T-helper 1 cell treated with Interleukin-12 subunit alpha and Interleukin-12 subunit beta and Interleukin-4 antibody, amounts not matched to agents 30 μg/mL and 1 μg/mL, for 36 hours (primary cell): ENCODE results near the gene PSMD3.

Experiments used
- H3K27ac Mint-ChIP-seq: one replicate; pipeline ENCODE4 v1.8.0; 2021; ENCODE audit warnings: mild to moderate bottlenecking, mixed read lengths
- H3K27me3 Mint-ChIP-seq: one replicate; pipeline ENCODE4 v1.8.0; 2021; ENCODE audit warnings: low read depth, mixed read lengths
- H3K36me3 Mint-ChIP-seq: one replicate; pipeline ENCODE4 v1.8.0; 2021; ENCODE audit warnings: low read depth, mixed read lengths
- H3K4me1 Mint-ChIP-seq: one replicate; pipeline ENCODE4 v1.8.0; 2021; ENCODE audit warnings: low read depth, mixed read lengths
- H3K4me3 Mint-ChIP-seq: one replicate; pipeline ENCODE4 v1.8.0; 2021; ENCODE audit warnings: mild to moderate bottlenecking, moderate library complexity, mixed read lengths
- H3K9me3 Mint-ChIP-seq: one replicate; pipeline ENCODE4 v1.8.0; 2021; ENCODE audit warnings: mixed read lengths

Gene PSMD3

DNA sequence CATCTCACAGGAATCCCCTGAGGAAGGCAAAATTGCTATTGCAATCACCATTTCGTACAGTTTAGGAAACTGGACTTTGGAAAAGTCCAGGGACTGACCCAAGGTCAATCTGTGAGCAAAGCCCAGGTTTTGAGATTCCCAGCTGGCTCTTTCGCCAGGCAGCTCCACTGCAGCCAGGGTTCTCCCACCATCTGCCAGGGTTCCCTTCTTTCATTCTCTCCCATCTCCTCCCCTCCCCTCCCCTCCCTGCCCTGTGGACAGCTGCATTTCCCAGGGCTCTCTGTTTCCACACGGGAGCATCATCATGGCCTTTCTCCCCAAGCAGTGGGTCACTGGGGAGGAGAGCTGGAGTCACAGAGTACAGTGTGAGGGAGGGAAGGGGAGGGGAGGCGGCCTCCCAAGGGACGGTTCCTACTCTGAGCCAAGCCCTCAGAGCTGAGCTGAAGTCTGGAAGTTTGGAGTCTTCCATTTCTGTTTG is 29.7 kb upstream of the PSMD3 start:
- H3K36me3 Mint-ChIP-seq: no peaks in the 10 kb centered on the region
- no peak overlapping the region for H3K4me3 Mint-ChIP-seq
- peaks cover 4% of the 10 kb centered on the region for H3K27me3 Mint-ChIP-seq
- no peaks in the 10 kb centered on the region for H3K9me3 Mint-ChIP-seq
- no peak overlapping the region for H3K27ac Mint-ChIP-seq
- peaks cover 32% of the 10 kb centered on the region for H3K4me1 Mint-ChIP-seq

DNA sequence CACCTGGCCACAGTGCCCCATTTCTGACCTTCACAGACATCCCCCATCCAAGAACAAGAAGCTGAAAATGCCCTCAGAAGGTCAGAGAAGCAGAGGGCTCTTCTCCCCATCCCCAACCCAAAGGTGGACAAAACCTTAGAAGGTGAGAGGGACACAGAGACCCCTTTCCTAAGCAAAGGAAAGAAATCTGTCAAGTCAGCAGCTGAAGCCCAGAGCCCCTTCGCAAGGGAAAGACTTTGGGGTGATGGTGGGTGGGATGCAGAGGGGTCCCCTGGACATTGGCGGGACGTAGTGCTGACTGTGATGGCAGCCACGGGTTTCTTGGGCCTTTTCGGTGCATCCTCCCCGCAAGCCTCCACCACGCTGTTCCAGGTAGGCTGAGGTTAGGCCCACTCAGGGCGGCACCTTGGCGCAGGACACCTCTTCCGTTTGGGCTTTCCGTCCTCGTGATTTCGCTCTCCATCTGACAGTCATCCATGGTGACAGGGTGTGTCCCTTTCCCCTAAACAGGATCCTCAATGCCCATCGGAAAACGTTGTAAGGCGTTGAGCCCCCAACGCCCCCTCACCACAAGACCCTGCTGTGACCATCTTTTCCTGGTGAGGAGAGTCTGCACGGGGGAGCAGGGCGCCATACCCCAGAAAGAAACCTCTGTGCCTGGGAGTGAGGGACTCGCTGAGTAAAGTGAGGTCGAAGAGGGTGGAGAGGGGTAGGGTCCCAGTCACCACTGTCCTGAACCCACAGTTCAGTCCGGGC is 28.5 kb upstream of the PSMD3 start:
- Mint-ChIP-seq H3K4me3 (peak overlapping the region; percentile 54), H3K36me3 (no peaks in the 10 kb centered on the region), H3K27me3 (peaks cover 4% of the 10 kb centered on the region), H3K9me3 (no peaks in the 10 kb centered on the region), H3K4me1 (peaks cover 32% of the 10 kb centered on the region), H3K27ac (no peak overlapping the region)

DNA sequence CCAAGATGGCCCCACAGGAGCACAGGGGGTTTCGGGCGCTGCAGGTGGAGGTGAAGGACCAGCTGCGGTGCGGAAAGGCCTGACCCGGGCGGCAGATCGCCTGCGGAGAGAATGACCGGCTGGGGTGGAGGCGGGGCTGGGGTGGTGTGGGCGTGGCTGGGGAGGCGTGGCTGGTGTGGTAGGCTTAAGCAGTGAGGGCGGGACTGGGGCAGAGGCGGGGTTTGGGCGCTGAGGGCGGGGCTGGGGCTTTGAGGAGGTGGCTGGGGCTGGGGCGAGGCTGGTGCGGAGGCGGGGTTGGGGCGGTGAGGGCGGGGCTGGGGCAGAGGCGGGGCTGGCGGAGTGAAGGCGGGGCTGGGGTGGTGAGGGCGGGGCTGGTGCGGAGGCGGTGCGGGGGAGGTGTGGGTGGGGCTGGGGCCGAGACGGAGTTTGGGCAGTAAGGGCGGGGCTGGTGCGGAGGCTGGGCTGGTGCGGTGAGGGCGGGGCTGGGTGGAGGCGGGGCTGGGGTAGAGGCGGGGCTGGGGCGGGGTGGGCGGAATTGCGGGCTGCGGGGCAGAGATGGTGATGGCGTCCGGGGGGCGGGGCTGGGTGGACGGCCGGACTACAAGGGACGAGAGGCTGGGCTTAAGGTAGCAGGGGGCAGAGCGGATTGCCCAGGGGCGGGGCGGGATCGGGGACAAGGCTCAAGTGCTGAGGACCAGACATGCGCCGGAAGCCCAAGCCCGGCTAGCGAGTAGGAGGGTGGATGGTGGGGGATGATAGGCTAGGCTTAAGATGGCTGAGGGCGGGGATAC is 27.7 kb upstream of the PSMD3 start:
- H3K4me1 Mint-ChIP-seq: peaks cover 33% of the 10 kb centered on the region
- peak overlapping the region; percentile 81 for H3K4me3 Mint-ChIP-seq
- peak overlapping the region; percentile 81 for H3K27ac Mint-ChIP-seq

DNA sequence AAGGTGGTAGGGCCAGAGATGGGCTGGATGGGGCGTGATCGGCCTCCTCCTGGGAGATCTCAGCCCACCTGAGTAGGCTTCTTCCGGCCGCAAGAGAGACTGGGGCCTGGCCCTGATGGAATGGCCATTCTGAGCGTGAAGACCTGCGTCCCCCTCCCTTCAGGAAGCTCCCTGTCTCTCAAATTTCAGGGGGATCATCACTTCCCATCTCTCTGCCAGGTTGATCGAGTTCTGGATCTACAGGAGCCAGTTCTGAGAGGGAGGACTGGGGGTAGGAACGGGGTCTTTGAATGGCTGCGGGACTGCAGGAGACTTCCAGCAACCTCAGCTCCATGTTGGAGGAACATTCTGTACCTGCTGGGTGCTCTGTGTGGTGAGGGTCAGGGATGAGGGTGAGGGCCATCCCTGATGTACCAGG is 27.1 kb upstream of the PSMD3 start:
- H3K4me1 Mint-ChIP-seq: peaks cover 29% of the 10 kb centered on the region
- H3K36me3 Mint-ChIP-seq: no peaks in the 10 kb centered on the region
- peak overlapping the region; percentile 81 for H3K4me3 Mint-ChIP-seq
- peaks cover 4% of the 10 kb centered on the region for H3K27me3 Mint-ChIP-seq
- H3K27ac Mint-ChIP-seq: peak overlapping the region; percentile 81
- no peaks in the 10 kb centered on the region for H3K9me3 Mint-ChIP-seq

More for the DNA sequence above, 27.7 kb upstream of the PSMD3 start:
- Mint-ChIP-seq H3K27me3 (peaks cover 4% of the 10 kb centered on the region), H3K9me3 (no peaks in the 10 kb centered on the region), H3K36me3 (no peaks in the 10 kb centered on the region)

DNA sequence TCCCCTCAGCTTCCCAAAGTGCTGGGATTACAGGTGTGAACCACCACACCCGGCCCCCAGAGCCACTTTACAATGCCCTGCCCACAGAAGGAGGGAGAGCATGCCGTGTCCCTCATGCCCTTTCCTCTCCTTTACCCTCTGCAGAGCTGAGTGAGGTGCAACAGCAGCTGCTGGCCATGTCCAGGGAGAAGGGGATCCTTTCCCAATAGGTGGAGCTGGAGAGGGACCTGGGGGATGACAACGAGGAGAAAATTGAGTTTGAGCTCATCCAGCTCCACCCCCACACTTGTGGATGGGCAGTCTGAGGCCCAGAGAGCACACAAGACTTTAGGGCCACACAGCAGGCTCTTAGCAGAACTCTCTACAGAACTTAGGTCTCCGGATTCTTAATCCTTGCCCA is 25.7 kb upstream of the PSMD3 start:
- peaks cover 28% of the 10 kb centered on the region for H3K4me1 Mint-ChIP-seq
- H3K27me3 Mint-ChIP-seq: peaks cover 4% of the 10 kb centered on the region
- H3K27ac Mint-ChIP-seq: no peak overlapping the region
- H3K9me3 Mint-ChIP-seq: no peaks in the 10 kb centered on the region
- no peaks in the 10 kb centered on the region for H3K36me3 Mint-ChIP-seq
- H3K4me3 Mint-ChIP-seq: no peak overlapping the region

DNA sequence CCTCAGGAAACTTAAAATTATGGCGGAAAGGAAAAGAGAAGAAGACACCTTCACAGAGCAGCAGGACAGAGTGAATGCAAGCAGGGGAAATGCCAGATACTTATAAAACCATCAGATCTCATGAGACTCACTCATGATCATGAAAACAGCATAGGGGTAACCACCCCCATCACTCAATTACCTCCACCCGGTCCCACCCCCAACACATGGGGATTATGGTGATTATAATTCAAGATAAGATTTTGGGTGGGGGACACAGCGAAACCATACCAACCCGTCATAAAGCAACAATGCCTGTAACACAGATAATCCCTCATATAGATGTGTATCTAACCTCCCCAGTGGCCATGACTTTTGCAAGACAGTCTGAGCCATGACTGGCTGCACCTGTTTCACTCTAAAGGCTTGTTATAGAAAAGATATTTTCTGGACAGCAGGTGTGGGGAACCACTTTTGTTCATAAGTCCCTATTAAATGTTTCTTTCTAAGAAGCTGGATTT is 24.8 kb upstream of the PSMD3 start:
- no peak overlapping the region for H3K27ac Mint-ChIP-seq
- no peaks in the 10 kb centered on the region for H3K36me3 Mint-ChIP-seq
- no peak overlapping the region for H3K4me3 Mint-ChIP-seq
- peaks cover 4% of the 10 kb centered on the region for H3K27me3 Mint-ChIP-seq
- H3K9me3 Mint-ChIP-seq: no peaks in the 10 kb centered on the region
- H3K4me1 Mint-ChIP-seq: peaks cover 28% of the 10 kb centered on the region

DNA sequence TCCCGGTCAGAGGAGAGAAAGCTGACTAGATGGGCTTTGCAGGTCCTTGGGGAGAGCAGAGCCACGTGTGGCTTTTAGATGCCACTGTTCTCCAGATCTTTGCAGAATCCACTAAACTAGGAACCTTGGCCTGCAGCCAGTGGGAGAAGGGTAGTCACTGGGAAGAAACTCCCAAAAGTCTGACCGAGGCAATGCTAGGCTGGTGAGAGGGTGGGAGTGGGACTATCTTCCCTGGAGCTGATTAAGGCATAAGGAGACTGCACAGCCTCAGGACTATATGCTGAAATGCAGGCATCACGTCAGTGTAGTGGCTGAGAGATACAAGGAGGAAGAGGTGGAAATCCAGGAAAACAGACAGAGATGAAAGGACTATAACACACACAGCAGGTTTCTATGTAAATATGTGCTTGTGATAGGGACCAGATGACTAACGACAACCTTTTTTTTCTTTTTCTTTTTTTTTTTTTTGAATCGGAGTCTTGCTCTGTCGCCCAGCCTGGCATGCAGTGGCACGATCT is 20.0 kb upstream of the PSMD3 start:
- H3K36me3 Mint-ChIP-seq: peaks cover 3% of the 10 kb centered on the region
- no peak overlapping the region for H3K4me3 Mint-ChIP-seq
- H3K9me3 Mint-ChIP-seq: no peaks in the 10 kb centered on the region
- H3K4me1 Mint-ChIP-seq: peaks cover 32% of the 10 kb centered on the region
- peaks cover 7% of the 10 kb centered on the region for H3K27me3 Mint-ChIP-seq
- no peak overlapping the region for H3K27ac Mint-ChIP-seq

DNA sequence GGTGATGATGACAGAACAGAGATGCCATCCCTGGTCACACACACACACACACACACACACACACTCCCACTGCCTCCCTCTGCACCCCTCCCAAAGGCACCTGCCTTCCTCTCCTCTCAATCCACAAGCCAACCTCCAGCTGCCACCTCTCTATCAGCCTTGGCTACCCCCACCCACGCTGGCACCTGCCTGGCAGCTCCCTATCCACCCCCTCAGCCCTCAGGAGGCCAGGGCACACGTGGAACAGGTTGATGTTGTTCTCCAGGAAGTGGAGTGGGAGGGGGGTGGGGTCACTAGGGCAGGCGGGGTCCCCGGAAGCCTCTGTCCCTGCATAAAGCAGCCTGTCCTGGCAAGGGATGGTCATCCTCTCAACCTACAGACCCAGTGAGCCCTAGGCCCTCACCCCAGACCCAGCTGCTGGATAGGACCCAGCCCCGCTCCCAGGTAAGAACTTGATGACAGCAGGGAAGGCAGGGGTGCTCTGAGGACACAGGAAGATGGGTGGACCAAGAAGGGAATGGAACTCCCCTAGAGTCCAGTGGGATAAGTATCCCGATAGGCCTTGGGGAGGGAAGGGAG is 17.9 kb upstream of the PSMD3 start, which contains the start of gene GSDMA:
GSDMA (plus strand) TSS at position 363 of the 579 bp plus-strand sequence. CDS start 2,684 bp downstream, outside the sequence.
- Mint-ChIP-seq H3K27me3 (peaks cover 11% of the 10 kb centered on the region), H3K4me1 (peaks cover 24% of the 10 kb centered on the region), H3K27ac (peak within 1 kb of the TSS; percentile 71), H3K4me3 (peak within 1 kb of the TSS; percentile 36), H3K9me3 (no peaks in the 10 kb centered on the region), H3K36me3 (peaks cover 3% of the 10 kb centered on the region)

DNA sequence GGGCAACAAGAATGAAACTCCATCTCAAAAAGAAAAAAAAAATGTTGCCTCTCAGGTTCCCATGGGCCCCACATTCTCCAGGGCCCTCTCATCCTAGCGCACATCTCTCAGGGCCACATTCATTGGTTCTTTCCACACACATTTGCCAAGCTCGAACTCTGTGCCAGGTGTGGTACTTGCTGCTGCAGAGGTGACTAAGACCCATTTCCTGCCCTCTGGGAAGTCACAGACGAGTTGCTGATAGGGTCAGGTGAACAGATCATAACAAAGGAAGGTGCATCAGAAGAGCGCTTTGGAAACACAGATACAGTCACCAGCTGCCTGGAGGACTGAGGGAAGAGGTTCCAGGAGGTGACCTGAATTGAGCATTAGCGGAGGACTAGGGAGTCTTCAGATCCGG is 16.8 kb upstream of the PSMD3 start:
- Mint-ChIP-seq H3K36me3 (peaks cover 3% of the 10 kb centered on the region), H3K27me3 (peaks cover 15% of the 10 kb centered on the region), H3K9me3 (no peaks in the 10 kb centered on the region), H3K4me3 (peak overlapping the region; percentile 36), H3K27ac (peak overlapping the region; percentile 64), H3K4me1 (peaks cover 21% of the 10 kb centered on the region)

DNA sequence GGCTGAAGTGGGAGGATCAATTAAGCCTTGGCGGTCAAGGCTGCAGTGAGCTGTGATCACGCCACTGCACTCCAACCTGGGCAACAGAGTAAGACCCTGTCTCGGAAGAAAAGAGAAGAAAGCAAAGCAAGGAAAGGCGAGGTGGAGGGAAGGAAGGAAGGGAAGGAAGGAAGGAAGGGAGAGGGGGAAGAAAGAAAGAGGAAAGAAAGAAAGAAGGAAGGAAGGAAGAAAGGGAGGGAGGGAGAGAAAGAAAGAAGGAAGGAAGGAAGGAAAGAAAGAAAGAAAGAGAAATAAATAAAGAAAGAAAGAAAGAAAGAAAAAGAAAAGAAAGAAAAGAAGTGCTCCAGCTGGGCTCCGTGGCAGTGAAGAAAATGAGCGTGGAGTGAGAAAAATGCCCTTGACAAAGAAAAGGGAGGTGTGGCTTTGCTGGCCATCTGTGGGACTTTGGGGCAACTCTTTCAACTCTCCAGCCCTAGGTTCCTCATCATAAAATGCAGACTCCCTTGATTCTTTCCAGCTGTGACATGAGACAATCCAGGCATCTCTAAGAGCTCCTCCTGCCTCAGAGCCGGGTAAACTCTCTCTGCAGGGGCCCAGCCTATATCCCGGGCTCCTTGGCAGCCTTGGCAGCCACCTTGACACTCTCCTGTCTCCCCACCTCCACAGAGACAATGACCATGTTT is 15.4 kb upstream of the PSMD3 start:
- H3K4me1 Mint-ChIP-seq: peaks cover 18% of the 10 kb centered on the region
- H3K27me3 Mint-ChIP-seq: peaks cover 21% of the 10 kb centered on the region
- no peak overlapping the region for H3K4me3 Mint-ChIP-seq
- peaks cover 3% of the 10 kb centered on the region for H3K36me3 Mint-ChIP-seq
- no peak overlapping the region for H3K27ac Mint-ChIP-seq
- H3K9me3 Mint-ChIP-seq: no peaks in the 10 kb centered on the region

DNA sequence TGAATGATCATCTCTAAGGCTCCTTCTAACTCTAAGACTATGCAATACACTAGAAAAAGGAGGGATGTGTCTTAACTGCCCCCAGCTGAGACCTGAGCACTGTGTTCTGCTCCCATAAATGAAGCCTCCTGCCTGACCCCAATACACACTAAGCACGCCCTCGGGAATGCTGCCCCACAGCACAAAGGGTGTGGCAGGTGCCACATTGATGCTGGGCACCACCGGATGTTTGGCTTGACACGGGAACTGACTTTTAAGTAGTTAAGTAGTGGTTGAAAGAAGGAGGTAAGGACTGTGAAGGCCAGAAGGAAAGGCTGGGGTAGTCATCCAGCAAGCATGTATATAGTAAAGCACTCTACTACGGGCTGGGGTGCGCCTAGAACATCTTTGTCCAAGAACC is 13.8 kb upstream of the PSMD3 start:
- Mint-ChIP-seq H3K36me3 (peaks cover 3% of the 10 kb centered on the region), H3K27me3 (peaks cover 37% of the 10 kb centered on the region), H3K9me3 (no peaks in the 10 kb centered on the region)

DNA sequence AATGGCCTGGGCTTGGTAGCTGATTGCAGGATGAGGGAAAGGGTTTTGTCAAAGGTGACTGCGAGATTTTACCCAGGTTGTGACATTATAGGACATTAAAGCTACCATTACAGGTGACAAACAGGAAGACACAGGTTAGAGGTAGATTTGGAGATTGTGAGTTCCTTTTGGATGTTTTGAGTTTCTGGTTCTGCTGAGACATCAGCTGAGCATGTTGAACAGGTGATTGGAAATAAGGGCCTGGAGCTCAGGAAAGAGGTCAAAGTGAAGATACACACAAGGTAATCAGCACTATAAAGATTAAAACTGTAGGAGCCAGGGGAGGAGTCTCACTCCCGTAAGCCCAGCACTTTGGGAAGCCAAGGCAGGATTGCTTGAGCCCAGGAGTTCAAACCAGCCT is 11.8 kb upstream of the PSMD3 start:
- peaks cover 3% of the 10 kb centered on the region for H3K36me3 Mint-ChIP-seq

More for the DNA sequence above, 13.8 kb upstream of the PSMD3 start:
- peaks cover 18% of the 10 kb centered on the region for H3K4me1 Mint-ChIP-seq
- H3K4me3 Mint-ChIP-seq: no peak overlapping the region
- no peak overlapping the region for H3K27ac Mint-ChIP-seq

DNA sequence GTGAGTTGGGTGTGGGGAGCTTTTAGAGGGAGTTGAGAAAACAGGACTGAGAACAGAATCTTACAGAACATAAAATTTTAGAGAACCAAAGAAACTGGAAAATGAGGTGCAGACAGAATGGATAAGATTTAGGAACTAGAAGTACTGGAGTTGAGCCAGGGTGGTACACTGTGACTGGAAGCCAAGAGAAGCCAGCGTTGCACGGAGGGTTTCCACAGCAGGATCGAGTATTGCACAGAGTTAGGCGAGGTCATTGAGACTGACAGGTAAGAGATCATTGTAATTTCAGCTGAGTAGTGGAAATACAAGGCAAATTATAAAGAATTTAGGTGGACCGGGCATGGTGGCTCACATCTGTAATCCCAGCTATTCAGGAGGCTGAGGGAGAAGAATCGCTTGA is 11.2 kb upstream of the PSMD3 start:
- H3K36me3 Mint-ChIP-seq: no peaks in the 10 kb centered on the region
- no peak overlapping the region for H3K4me3 Mint-ChIP-seq
- H3K9me3 Mint-ChIP-seq: no peaks in the 10 kb centered on the region
- no peak overlapping the region for H3K27ac Mint-ChIP-seq
- H3K4me1 Mint-ChIP-seq: peaks cover 3% of the 10 kb centered on the region
- H3K27me3 Mint-ChIP-seq: peaks cover 48% of the 10 kb centered on the region

More for the DNA sequence above, 11.8 kb upstream of the PSMD3 start:
- H3K9me3 Mint-ChIP-seq: no peaks in the 10 kb centered on the region
- peak overlapping the region; percentile 18 for H3K27ac Mint-ChIP-seq
- peaks cover 46% of the 10 kb centered on the region for H3K27me3 Mint-ChIP-seq
- no peak overlapping the region for H3K4me3 Mint-ChIP-seq
- peaks cover 7% of the 10 kb centered on the region for H3K4me1 Mint-ChIP-seq
